Forelimb muscle (tissue), 1 donor: Measurements from ENCODE around the gene PLCXD1. TPM values are rescaled to one million over a fixed set of nuclear protein-coding genes. Genes with fewer than 3 reads are reported as not detected.
"Not testable (repeated sequence)": the region's sequence is repeated elsewhere in the genome, so short reads cannot be mapped to it uniquely, and the experiment has no call there.

ENCODE experiments used
- DNase-seq: peaks from one replicate; pipeline ENCODE4 v3.0.0-alpha.2; 2013; ENCODE audit warnings: low read depth
- polyA plus RNA-seq: library from polyadenylated mRNA; unstranded; fragments of 120-200 nt; gene quantifications from one replicate; pipeline ENCODE4 v1.2.1, GENCODE V29; 2013; ENCODE audit not compliant: insufficient read length

Gene PLCXD1, protein sequence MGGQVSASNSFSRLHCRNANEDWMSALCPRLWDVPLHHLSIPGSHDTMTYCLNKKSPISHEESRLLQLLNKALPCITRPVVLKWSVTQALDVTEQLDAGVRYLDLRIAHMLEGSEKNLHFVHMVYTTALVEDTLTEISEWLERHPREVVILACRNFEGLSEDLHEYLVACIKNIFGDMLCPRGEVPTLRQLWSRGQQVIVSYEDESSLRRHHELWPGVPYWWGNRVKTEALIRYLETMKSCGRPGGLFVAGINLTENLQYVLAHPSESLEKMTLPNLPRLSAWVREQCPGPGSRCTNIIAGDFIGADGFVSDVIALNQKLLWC
- polyA plus RNA-seq = 16.8 TPM

DNA sequence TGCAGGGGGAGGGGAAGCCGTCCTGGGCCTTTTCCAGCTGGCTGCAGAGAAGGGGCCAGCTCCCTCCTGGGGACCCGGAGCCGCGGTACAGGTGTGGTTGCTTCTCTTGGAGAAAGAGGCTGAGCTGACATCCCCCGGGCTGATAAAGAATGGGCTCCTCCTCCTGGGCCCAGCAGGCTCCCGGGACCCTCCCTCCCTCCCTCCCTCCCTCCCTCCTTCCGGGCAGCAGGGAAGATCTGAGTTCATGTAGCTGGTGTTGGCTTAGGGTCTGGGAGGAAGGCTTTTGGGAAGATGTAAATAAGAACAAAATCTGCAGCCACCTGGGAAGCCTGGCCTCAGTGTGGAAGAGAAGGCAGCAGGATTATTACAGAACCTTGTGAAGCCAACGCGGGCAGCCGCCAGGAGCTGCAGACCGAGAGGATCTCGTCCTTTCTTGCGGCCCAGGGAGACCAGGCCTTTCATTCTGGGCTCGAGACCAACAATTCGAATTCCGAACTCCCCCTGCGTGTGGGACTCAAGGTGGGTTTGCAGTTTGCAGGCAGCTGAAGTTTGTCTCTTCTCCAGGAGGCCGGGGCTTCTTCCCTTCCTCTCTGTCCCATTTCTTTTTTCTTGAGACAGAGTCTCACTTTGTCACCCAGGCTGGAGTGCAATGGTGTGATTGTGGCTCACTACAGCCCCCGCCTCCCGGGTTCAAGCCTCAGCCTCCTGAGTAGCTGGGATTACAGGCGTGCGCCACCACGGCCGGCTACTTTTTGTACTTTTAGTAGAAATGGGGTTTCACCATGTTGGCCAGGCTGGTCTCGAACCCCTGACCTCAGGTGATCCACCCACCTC, at the start of gene PLCXD1:
Gene PLCXD1, plus strand, starts transcription at position 216 of the 834 bp plus-strand sequence. CDS start 2,807 bp downstream, outside the sequence.
- no peak for DNase-seq

GRCh38 chrX:231637-232277, 49.4 kb upstream of the PLCXD1 start:
- not testable (repeated sequence) for DNase-seq

GRCh38 chrX:232278-232655, 48.9 kb upstream of the PLCXD1 start:
- DNase-seq = not testable (repeated sequence)

- DNase-seq = not testable (repeated sequence)
These were observed 45.0 kb upstream of the PLCXD1 start for GRCh38 chrX:236201-236600.

DNA sequence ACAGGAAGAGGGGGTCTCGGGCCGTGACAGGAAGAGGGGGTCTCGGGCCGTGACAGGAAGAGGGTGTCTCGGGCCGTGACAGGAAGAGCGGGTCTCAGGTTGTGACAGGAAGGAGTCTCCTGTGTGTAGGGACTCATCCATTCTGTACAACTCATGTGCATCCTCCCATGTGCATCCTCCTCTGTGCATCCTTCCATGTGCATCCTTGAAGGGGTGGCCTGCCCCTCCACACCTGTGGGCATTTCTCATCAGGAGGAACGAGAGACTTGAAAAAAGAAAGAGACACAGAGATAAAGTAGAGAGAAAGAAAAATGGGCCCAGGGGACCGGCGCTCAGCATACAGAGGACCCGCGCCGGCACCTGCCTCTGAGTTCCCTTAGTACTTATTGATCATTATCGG, 30.2 kb upstream of the PLCXD1 start:
- DNase-seq = no peak

DNA sequence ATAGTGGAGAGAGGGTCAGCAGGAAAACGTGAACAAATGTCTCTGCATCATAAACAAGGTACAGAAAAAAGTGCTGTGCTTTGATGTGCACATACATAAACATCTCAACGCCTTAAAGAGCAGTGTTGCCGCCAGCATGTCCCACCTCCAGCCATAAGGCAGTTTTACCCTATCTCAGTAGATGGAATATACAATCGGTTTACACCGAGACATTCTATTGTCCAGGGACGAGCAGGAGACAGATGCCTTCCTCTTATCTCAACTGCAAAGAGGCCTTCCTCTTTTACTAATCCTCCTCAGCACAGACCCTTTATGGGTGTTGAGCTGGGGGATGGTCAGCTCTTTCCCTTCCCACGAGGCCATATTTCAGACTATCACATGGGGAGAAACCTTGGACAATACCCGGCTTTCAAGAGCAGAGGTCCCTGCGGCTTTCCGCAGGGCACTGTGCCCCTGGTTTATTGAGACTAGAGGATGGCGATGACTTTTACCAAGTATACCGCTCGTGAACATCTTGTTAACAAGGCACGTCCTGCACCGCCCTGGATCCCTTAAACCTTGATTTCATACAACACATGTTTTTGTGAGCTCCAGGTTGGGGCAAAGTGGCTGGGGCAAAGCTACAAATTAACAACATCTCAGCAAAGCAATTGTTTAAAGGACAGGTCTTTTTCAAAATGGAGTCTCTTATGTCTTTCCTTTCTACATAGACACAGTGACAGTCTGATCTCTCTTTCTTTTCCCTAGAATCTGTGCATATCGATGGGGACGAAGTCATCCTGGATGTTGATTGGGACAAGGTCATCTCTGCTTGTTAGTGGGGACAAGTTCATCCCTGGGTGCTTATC, 29.6 kb upstream of the PLCXD1 start:
- DNase-seq = not testable (repeated sequence)

DNA sequence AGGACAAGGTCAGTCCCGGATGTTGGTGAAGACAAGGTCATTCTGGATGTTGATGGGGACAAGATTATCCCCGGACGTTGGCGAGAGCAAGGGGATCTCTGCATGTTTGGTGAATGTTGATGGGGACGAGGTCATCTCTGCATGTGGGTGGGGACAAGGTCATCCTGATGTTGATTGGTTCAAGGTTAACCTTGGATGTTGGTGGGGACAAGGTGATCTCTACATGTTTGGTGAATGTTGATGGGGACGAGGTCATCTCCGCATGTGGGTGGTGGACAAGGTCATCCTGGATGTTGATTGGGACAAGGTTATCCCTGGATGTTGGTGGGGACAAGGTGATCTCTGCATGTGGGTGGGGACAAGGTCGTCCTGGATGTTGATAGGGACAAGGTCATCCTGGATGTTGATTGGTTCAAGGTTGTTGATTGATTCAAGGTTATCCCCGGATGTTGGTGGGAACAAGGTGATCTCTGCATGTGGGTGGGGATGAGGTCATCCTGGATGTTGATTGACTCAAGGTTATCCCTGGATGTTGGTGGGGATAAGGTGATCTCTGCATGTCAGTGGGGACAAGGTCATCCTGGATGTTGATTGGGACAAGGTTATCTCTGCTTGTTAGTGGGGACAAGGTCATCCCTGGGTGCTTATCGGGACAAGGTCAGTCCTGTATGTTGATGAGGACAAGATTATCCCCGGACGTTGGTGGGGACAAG, 28.8 kb upstream of the PLCXD1 start:
- DNase-seq = no peak

DNA sequence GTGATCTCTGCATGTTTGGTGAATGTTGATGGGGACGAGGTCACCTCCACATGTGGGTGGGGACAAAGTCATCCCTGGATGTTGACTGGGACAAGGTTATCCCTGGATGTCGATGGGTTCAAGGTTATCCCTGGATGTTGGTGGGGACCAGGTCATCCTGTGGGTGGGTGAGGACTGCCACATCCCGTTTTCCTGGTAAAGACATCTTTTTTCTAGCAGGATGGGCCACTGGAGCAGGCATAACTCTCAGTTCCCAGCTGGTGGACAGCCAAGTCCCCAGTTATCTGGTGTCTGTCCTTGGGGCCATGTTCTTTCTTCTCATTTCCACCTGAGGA, 28.3 kb upstream of the PLCXD1 start:
- DNase-seq = no peak

DNA sequence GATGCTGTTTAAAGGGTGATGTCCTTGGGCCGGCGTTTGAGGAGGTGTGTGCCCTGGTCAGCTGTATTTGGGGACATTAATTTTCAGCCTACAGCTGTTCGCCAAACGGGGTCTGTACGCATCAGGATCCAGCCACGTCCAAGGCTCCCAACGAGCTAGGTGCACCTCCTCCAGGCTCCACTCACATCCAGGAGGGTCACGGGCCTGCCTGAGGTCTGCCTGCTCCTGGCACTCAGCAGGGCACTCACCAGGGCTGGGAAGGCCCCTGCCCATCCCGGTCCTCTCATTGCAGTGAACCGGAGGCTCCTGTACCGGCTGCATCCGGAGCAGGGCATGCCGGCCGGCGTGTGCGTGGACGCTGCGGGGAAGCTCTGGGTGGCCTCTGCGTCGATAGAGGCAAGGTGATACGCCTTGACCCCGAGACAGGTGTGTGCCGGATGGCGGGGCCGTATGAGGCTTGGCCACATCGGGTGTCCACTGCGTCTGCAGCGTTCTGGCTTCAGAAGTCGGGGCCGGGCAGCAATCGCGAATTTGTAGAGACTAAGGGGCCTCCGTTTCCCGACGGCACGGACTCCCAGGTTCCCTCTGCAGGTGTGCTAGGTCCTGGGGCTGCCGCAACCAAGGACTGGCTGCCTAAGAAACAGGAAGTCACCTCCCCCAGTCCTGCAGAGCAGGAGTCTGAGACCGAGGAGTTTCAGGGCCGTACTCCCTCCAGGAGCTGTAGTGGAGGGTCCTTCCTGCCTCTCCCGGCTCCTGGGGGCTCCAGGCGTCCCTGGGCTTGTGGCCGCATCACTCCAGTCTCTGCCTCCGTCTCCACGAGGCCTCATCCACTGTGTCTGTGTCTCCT, 27.5 kb upstream of the PLCXD1 start:
- no peak for DNase-seq

DNA sequence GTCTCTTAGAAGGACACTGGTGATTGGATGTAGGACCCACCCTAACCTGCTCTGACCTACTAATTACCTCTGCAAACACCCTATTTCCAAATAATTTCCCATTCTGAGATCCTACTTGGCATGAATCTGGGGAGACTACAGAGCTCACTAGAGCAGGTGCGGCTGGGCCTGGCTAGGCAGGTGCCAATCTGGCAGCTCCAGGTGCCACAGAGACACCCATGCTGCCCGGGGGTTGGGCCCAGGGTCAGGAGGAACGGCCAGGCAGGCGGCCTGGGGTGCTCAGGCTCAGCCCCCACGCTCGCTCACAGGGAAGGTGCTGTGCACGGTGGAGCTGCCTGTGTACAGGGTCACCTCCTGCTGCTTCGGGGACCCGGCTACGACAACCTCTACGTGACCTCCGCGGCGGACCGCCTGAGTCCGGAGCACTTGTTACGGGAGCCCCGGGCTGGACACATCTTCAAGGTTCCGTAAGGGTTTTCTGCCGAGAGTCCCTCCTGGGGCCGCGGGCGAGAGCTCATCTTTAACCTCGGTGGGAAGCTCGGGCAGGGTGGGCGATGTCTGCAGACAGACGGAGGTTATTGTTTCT, 26.5 kb upstream of the PLCXD1 start:
- no peak for DNase-seq

DNA sequence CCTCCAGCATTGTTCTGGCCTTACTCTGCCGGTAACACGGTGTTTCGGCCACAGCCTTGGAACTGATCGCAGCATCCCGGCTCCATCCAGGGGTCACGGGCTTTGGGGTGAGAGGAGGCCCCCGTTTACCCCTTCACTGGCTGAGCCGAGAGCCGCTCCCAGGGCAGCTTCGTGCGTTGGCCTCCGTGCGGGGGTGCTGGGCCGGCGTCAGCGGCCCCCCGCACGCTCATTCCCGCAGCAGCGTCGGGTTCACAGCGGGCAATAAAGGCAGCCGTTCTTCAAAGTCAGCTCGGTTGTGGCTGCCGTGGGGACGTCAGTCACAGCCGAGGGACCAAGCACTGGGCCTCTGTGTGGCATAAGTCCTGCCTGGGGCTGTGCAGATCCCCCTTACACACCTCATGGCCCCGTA, 25.3 kb upstream of the PLCXD1 start:
- no peak for DNase-seq

DNA sequence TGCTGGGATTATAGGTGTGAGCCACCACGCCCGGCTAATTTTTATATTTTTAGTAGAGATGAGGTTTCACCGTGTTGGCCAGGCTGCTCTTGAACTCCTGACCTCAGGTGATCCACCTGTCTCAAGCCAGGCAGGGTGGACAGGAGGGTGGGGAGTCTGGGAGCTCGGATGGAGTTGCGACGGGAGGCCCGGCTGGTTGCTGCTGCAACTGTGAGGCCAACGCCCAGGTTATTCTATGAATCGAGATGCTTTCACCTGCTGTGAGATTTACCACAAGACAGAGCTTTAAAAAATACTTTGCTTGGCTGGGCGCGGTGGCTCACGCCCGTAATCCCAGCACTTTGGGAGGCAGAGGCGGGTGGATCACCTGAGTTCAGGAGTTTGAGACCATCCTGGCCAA, 24.1 kb upstream of the PLCXD1 start:
- not testable (repeated sequence) for DNase-seq

GRCh38 chrX:257681-258289, 23.4 kb upstream of the PLCXD1 start:
- DNase-seq = no peak

GRCh38 chrX:258291-259040, 22.7 kb upstream of the PLCXD1 start:
- DNase-seq = no peak

- DNase-seq = no peak
These were observed 21.4 kb upstream of the PLCXD1 start for GRCh38 chrX:259692-260355.

GRCh38 chrX:261167-261918, 19.8 kb upstream of the PLCXD1 start:
- DNase-seq = no peak

DNA sequence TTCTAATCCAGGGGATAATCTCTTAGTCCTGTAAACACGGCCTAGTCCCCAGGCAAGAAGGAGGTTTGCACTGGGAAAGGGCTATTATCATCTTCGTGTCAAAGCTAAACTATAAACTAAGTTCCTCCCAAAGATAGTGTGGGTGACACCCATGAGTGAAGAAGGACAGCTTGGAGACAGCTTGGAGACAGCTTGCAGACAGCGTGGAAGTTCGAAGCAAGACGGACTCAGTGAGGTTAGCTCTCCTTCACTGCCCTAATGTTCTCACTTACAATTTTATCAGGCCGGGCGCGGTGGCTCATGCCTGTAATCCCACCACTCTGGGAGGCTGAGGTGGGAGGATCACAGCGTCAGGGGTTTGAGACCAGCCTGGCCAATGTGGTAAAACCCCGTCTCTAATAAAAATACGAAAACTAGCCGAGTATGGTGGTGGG, 19.2 kb upstream of the PLCXD1 start:
- no peak for DNase-seq
